Calu3 (cell line): Measurements from ENCODE around the gene RPL3. TPM values are rescaled to one million over a fixed set of nuclear protein-coding genes. Genes with fewer than 3 reads are reported as not detected.

Experiments used
- BruUV-seq: library from RNA; stranded (reverse); fragments of 400-500 nt; replicated peaks from 2 replicates; lab custom pipeline; 2021; lab: Mats Ljungman, UMichigan
- CTCF ChIA-PET: fragments of 300-600 bp; sonication (Branson Sonifier 250); formaldehyde crosslinking; loops from one replicate; lab custom pipeline; 2022; ENCODE audit warnings: antibody characterized with exemption; lab: Charles Lee
- DNase-seq: peaks from one replicate; pipeline ENCODE4 v3.0.0; 2022
- H3K27ac Mint-ChIP-seq: one replicate; pipeline ENCODE4 v1.8.0; 2022; ENCODE audit warnings: mixed read lengths; ENCODE audit not compliant: unreplicated experiment
- H3K27me3 Mint-ChIP-seq: one replicate; pipeline ENCODE4 v1.8.0; 2022; ENCODE audit warnings: mixed read lengths; ENCODE audit not compliant: unreplicated experiment
- H3K36me3 Mint-ChIP-seq: one replicate; pipeline ENCODE4 v1.8.0; 2022; ENCODE audit warnings: mild to moderate bottlenecking, moderate library complexity, mixed read lengths; ENCODE audit not compliant: insufficient read depth, unreplicated experiment
- H3K4me1 Mint-ChIP-seq: one replicate; pipeline ENCODE4 v1.8.0; 2022; ENCODE audit warnings: mild to moderate bottlenecking, low read depth, mixed read lengths; ENCODE audit not compliant: unreplicated experiment
- H3K4me3 Mint-ChIP-seq: one replicate; pipeline ENCODE4 v1.8.0; 2022; ENCODE audit warnings: mild to moderate bottlenecking, low read depth, moderate library complexity, mixed read lengths; ENCODE audit not compliant: unreplicated experiment
- H3K9me3 Mint-ChIP-seq: one replicate; pipeline ENCODE4 v1.8.0; 2022; ENCODE audit warnings: low read depth, mixed read lengths; ENCODE audit not compliant: unreplicated experiment
- CTCF ChIP-seq: fragments of 200-600 bp; IDR thresholded peaks from one replicate; pipeline ENCODE4 v1.8.0; 2022; ENCODE audit warnings: antibody characterized with exemption; ENCODE audit not compliant: unreplicated experiment
- intact Hi-C: fragments of 100-400 bp; cut with micrococcal nuclease; formaldehyde crosslinking; loops from one replicate; pipeline ENCODE4 v1.10.0; 2022; ENCODE audit not compliant: unreplicated experiment
- total RNA-seq: library from RNA; stranded (reverse); gene quantifications from 2 replicates; pipeline ENCODE4 v1.2.3, GENCODE V29; 2022

Gene RPL3
- total RNA-seq, 1 experiment from 2014 or later = 1,058 TPM

GRCh38 chr22:39280250-39280649 lies 39.2 kb downstream of the RPL3 start:
- Mint-ChIP-seq H3K9me3 (no peaks in the 10 kb centered on the region), H3K4me3 (no peak overlapping the region), H3K4me1 (peaks cover 26% of the 10 kb centered on the region), H3K27me3 (no peaks in the 10 kb centered on the region), H3K36me3 (peaks cover 12% of the 10 kb centered on the region), H3K27ac (no peak overlapping the region)
- CTCF ChIA-PET = no interaction called here
- no peak for TF ChIP-seq CTCF
- no TSS peak for BruUV-seq
- intact Hi-C loops = no loop called here
- no peak for DNase-seq

GRCh38 chr22:39279170-39279850 lies 40.1 kb downstream of the RPL3 start:
- no peak for TF ChIP-seq CTCF
- no peak overlapping the region for H3K27ac Mint-ChIP-seq
- no TSS peak for BruUV-seq
- H3K27me3 Mint-ChIP-seq = no peaks in the 10 kb centered on the region
- H3K4me1 Mint-ChIP-seq = peaks cover 21% of the 10 kb centered on the region
- intact Hi-C loops = no loop called here
- DNase-seq = no peak
- H3K4me3 Mint-ChIP-seq = no peak overlapping the region
- CTCF ChIA-PET = no interaction called here
- H3K36me3 Mint-ChIP-seq = peaks cover 12% of the 10 kb centered on the region
- H3K9me3 Mint-ChIP-seq = no peaks in the 10 kb centered on the region

- Mint-ChIP-seq H3K4me1 (peaks cover 8% of the 10 kb centered on the region), H3K27me3 (no peaks in the 10 kb centered on the region), H3K27ac (no peak overlapping the region), H3K9me3 (no peaks in the 10 kb centered on the region), H3K4me3 (no peak overlapping the region), H3K36me3 (peaks cover 5% of the 10 kb centered on the region)
- BruUV-seq = no TSS peak
- no peak for TF ChIP-seq CTCF
- no peak for DNase-seq
- CTCF ChIA-PET = interaction anchor here (1.5 kb wide), 1 partner anchor 25 kb away, joined by 9 read pairs; no protein-coding TSS in a partner anchor
- intact Hi-C loops = no loop called here
Observed at GRCh38 chr22:39278040-39278439, 41.4 kb downstream of the RPL3 start.

- Mint-ChIP-seq H3K27ac (no peak overlapping the region), H3K9me3 (no peaks in the 10 kb centered on the region), H3K36me3 (no peaks in the 10 kb centered on the region), H3K4me3 (no peak overlapping the region), H3K27me3 (no peaks in the 10 kb centered on the region), H3K4me1 (no peaks in the 10 kb centered on the region)
- CTCF ChIA-PET = interaction anchor here (1.5 kb wide), 1 partner anchor 24 kb away, joined by 9 read pairs; no protein-coding TSS in a partner anchor
- no TSS peak for BruUV-seq
- TF ChIP-seq CTCF = no peak
- intact Hi-C loops = no loop called here
- no peak for DNase-seq
Observed at GRCh38 chr22:39277142-39277607, 42.2 kb downstream of the RPL3 start.
